CD4-positive, alpha-beta T cell treated with Interleukin-10 for 1 hour (primary cell): Measurements from ENCODE around the gene KIAA1549.
"Not testable (repeated sequence)": the region's sequence is repeated elsewhere in the genome, so short reads cannot be mapped to it uniquely, and the experiment has no call there.

Experiments
- DNase-seq: peaks from one replicate; pipeline ENCODE4 v3.0.0-alpha.2; 2020

KIAA1549 gene

DNA sequence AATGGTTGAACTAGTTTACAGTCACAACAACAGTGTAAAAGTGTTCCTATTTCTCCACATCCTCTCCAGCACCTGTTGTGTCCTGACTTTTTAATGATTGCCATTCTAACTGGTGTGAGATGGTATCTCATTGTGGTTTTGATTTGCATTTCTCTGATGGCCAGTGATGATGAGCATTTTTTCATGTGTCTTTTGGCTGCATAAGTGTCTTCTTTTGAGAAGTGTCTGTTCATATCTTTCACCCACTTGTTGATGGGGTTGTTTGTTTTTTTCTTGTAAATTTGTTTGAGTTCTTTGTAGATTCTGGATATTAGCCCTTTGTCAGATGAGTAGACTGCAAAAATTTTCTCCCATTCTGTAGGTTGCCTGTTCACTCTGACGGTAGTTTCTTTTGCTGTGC is 40.6 kb downstream of the KIAA1549 start:
- not testable (repeated sequence) for DNase-seq

DNA sequence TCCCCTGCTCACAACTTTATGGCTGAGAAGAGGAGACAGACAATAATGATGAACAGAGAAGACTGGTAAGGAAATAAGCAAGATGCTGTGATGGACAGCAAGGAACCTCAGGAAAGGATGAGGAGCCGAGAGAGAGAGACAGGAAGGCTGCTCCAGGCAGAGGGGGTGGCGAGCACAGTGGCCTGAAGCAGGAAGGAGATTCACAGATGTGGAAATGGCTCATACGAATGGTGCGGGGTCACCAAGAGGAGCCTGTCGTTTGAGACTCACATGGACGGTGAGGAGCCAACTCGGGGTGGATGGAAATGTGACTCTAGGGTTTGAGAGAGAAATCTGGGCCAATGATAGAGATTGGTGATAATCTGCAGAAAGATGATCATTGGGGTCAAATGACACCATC is 43.7 kb downstream of the KIAA1549 start:
- DNase-seq, result no peak

DNA sequence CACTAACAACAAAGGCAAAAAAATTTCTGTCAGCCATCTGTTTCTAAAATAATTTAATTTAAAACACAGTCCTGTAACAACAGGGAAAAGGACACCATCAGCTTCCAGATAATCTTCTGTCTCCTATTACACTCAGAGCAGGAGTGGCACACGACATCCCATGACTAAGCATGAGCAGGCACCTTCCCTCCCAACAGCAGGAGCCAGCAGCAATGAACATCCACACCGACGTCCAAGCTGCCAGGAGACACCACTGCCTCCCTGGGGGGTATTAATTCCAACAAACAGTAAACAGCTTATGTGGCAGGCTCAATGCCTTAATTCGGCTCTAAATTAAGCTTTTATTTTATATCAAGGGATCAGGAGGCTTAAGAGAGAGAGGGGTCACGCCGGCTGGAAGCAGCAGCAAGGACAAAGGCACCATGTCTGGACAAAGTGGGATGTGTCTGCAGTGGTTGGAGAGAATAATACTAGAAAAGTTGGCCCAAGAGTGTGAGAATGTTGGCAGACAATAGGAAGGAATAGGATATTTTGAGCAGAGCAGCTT is 45.7 kb downstream of the KIAA1549 start:
- DNase-seq, result no peak

DNA sequence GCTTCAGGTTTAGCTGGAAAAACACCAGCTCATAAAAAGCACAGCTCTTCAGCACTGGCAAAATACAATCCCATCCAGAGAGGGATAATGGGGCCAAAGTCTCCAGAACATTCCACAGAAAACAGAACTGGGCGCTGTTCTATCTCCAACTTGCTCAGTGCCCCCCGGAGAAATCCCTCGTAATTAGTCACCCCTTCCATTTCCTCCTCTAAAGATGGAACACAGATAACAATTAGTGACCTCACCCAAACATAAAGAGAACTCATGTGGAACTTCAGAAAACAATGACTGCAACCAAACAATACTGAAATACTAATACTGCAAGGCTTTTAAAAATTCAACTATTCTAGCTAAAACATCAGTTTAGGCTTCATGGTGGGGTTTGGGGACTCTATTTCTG is 46.3 kb downstream of the KIAA1549 start:
- no peak for DNase-seq

DNA sequence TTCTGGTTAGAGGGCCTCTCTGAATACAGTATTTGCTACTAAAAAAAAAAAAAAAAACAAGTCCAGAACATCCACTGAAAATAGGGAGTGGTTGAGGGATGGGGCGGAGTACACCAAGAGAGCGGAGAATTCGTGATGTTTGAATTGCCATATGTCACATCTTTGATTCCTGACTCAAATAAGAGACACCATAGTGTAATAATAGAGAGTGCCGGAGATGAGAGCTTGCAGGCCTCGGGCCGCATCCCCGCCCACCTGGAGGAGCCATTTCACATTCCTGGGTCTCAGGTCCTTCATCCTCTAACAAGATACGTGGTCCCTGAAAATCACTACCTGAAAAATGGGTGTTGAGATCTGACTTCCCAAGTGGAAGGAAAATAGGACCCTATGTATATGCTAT is 46.8 kb downstream of the KIAA1549 start:
- DNase-seq, result no peak

DNA sequence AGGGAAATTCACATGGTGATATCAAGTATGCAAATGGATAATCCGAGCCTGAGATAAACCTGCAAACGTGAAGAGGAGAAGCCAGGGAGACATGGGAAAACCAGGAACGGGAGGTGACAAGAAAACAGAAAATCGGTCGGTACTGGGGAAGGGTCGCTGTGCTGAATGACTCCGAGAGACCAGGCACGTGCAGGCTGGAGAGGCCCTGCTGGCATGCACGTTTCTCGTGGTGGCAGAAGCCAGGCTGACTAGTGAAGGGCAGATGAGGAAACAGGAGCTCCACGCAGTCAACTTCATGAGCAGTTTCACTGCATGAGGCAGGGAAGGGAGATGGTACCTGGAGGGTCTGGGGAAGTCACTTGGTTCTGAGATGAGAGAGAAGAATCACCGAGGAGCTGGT is 48.3 kb downstream of the KIAA1549 start:
- no peak for DNase-seq

DNA sequence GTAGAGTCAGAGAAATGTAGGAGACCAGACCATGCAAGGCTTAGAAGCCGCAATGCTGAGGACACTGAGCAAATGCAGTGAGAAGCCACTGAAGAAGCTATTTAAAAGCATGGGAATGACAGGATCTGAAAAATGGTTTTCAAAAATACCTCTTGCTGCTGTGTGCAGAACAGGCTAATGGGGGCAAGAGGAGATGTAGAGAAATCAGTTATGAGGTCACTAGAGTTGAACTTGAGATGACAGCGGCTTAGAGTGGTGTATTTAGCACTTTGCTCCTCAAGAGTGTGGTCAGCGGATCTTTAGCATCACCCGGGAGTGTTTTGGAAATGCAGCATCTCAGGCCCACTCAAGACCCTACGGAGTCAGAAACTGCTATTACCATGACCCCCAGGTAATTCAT is 48.8 kb downstream of the KIAA1549 start:
- no peak for DNase-seq

DNA sequence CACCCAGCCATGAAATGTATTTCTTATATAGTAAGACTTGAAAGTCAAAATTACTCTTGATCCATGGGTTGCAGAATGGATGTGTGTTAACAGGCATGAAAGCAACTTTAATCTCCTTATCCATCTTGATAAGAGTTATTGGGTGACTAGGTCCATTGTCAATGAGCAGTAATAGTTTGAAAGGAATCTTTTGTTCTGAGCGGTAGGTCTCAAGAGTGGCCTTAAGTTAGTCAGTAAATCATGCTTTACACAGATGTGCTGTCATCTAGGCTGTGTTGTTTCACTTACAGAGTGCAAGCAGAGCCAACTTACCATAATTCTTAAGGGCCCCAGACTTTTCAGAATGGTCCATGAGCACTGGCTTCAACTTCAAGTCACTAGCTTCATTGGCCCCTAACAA is 51.2 kb downstream of the KIAA1549 start:
- DNase-seq, result no peak

DNA sequence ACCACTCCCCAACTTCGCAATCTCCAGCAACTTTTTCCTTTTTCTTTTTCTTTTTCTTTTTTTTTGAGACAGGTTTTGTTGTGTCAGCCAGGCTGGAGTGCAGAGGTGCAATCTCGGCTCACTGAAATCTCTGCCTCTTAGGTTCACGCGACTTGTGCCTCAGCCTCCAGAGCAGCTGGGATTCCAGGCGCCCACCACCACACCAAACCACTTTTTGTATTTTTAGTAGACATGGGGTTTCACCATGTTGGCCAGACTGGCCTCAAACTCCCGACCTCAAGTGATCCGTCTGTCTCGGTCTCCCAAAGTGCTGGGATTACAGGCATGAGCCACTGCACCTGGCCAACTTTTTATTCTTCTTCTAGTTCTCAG is 55.0 kb downstream of the KIAA1549 start:
- DNase-seq, result no peak

DNA sequence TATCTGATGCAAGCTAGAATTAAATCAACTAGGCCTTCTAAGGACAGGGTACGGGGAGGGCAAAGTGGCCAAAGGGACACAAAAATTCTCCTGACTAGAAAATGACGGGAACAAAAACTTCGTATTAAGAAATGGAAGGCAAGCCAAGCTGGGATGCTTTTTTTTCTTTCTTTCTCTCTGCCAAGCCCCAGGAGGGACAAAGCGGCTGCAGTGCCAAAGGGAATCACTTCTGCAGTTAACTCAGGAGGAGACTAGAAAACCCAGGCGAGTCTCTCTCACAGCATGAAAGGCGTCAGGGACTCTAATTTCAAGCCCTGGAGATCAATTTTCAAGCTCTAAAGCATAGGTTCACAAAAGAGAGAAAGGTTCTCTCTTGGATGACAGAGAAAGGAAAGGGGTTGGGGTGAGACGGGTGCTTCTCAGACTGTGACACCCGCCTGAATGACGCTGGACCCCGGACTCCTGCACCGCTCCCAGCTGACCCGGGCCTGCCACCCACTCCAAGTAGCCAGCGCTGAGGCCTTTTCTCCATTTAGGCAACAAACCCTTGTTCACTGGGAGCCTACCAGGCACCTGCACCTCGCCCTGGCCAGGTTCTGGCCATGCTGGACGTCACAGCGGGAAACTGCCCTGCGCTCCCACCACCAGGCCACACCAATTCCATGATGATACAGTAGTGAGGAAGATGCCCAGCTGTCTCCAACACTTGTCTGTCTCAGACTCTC is 56.5 kb downstream of the KIAA1549 start:
- no peak for DNase-seq

DNA sequence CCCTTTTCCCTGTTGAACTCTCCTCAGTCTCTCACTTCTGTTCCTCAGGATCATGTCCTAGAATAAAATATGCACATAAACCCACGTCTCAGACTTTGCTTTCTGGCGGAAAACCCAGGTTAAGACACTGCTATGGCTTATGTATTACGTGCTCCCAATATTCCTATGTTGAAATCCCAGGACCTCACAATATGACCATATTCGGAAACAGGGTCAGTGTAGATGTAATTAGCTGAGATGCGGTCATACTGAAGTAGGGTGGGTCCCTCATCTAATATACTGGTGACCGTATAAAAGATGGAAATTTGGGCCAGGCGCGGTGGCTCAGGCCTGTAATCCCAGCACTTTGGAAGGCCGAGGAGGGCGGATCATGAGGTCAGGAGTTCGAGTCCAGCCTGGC is 59.9 kb downstream of the KIAA1549 start:
- no peak for DNase-seq

DNA sequence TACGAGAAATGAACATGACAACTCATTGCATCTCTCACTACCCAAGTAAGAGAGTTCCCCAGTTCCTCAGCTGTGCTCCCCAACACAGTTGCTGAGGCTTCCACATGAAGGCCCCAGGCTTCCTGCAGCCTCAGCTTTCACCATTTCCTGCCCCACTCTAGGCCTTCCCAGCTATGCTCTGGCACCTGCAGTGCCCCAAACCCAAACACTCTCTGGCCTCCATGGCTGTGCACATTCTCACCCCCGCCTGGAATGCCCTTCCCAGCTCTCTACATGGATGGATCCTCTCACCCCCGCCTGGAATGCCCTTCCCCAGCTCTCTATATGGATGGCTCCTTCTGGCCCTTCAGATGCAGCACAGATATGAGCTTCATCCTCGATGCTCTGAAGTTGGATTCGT is 61.3 kb downstream of the KIAA1549 start:
- DNase-seq, result no peak

DNA sequence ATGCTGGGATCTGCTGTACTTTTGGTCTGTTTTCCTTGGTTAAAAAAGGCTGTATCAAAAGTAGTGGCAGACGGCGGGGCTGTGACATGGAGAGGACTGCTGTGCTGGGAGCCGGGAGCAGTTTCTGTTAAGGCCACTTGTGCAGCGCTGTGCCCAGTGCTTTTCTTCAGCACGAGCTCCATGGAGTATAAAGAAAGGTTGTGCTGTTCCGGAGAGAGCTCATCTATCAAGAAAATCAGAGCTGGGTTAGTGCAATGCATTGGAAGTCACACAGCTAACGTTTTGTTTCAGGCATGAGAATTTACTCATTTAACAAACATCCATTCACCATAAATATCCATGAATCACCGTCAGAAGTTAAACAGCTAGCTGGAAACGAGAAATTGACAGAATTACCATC is 62.0 kb downstream of the KIAA1549 start:
- no peak for DNase-seq

DNA sequence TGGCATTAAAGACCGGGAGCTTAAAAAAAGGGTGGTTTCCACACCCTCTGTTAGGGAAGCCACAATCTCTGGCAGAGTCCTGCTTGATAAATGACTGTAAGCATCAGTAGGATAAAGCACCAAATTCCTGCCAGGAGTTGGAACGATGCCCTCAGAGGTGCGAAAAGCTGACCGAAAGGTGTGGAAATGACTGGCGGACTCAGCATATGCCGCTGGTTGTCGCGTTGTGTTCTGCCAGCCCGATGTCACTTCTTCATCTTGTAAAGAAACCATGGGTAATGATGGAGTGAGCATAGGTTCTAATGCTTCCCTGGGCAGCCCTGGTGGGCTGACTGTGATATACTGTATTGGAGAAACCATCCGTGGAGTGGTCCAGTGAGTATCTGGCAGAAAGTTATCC is 62.4 kb downstream of the KIAA1549 start:
- DNase-seq, result no peak

DNA sequence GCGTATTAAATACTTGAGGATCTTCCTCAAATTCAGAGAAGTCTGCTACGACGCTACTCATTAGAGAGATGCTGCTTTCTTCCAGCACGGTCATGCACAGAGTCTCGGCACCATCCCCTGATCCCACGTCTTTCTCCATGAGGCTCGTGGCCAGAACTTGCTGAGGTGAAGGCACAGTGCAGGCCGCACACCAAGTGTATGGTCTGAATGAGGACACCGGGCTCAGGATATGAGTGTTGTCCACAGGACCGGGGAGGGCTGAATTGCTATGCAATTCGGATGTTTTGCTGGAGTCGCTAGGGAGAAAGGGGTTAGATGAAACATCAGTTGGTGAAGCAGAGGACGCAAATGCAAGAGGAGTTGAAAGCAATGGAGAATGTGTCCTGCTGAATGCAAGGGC is 63.0 kb downstream of the KIAA1549 start:
- DNase-seq, result no peak

DNA sequence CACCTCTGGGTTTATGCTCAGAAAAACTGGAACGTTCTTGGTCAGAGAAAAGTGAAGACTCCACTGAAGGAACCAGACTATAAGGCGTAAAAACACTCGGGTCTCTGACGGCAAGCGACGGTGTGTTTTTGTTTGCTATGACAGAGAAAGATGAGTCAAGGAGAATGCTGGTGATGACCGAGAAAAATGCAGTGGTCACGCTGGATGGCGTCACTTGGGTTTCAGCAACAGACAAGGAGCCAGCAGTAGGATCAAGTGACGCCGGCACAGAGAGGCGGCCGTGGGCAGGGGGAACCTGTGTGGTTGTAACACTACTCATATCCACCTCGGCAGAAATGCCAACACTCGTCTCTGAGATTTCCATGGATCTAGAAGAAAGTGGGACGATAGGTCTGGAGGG is 63.4 kb downstream of the KIAA1549 start:
- no peak for DNase-seq

DNA sequence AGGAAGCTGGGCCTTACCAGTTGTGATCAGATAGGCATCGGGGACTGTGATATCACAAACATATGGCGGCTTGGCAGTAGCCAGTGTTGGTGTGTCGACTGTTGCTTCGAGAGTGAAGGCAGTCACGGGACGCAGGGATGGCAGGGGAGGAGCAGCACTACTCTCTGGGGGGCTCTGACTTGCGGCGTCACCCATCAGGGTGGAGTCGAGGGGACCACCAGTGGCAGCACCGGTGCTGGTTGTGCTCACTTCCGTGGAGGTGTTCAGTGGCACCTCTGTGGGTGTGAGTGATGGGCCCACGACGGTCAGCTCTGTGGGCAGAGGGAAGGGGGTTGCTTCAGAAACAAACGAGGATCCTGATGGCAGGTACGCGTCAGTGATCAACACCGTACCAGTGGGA is 64.5 kb downstream of the KIAA1549 start:
- no peak for DNase-seq

DNA sequence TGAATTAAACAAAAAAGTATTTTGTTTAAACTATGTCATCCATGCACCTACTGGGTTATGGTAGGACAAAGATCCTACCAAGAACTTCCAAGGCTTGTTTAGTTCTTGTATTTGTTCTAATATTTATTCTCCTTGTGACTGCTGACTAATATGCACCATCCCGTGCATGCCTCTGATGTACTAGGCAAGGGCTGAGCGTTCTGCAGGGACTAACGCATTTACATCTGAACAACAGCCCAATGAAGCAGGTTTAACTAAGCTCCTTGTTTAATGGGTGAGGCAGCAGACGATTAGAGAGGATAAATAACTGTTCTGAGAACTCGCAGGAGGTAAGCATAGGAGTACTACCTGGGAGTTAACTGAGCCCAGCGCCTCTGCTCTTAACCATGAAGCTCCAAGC is 64.9 kb downstream of the KIAA1549 start:
- DNase-seq, result no peak

DNA sequence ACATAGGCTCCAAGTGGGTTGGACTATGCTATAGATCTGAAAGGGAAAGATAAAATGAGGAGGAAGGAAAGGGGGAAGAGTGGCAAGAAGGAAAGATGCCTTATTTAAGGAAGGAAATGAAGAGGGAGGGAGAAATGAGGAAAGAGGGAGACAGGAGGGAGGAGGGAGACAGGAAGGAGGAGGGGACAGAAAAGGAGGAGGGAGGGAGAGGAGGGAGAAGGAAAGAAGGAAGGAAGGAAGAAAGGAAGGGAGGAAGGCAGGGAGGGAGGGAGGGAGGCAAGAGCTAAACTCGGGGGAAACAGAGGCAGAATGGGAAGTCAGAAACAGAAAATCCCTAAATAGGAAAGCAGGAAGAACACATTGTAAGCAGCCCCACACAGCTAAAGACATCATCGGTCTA is 67.4 kb downstream of the KIAA1549 start:
- DNase-seq, result no peak

DNA sequence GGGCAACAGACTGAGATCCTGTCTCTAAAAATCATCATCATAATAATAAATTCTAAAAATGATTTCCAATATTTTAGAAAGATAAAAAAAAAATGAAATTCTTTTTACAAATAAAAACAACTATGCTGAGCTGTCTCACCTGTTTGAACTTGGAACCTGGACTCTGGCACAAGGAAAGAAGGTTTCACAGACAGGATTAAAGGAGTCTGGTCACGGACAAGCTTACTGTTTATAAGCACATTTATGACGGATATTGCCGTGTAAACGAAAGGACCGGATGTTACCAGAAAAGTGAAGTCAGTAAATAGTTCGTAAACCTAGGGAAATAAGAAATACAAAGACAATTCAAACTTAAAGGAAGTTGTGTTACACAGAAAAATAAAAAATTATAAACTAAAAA is 70.2 kb downstream of the KIAA1549 start:
- no peak for DNase-seq

DNA sequence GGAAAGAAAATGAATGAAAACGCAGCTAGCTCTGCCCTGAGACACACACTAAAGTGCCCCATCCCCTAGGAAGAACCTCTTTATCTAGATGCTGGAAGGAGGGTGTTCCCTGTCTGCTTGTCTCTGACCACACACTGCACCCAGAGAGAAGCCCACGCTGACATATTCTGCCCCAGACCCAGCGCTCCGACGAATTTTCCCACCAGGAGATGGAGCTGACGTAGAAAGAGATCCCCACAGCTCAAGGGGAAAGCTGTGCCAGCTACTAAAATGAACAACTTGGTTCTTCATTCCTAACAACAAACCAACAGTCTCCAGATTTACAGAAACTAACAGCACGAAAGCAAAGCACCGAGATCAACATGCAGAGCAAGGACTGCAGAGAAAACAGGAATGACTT is 73.3 kb downstream of the KIAA1549 start:
- no peak for DNase-seq

DNA sequence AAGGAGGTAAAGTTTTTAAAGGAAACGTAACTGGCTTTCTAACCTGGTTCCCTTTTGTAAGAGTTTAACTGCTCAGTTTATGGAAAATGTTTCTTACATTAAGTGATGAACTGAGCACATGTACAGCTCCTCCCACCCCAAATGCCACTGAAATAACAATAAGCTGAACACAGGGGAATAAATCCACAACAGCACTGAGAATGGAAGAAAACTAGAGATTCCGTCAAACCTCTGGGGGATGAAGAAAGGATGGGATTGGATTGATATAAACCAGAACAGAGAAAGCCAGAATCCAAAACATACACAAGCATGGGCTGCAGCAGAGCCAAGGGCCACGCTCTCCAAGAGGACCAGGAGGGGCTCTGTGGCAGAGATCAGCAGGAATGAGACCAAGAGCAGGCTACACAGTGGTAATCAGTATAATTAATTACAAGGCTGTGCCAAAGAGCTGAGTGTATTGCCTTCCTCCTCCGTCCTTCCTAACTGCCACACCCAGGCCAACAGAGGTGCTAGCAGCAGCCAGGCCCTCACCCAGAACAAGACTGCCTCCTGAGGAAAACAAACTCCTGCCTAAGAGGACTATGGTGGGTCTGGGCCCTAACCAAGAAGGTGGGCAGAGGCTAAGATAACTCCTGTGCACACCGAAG is 73.9 kb downstream of the KIAA1549 start:
- no peak for DNase-seq

DNA sequence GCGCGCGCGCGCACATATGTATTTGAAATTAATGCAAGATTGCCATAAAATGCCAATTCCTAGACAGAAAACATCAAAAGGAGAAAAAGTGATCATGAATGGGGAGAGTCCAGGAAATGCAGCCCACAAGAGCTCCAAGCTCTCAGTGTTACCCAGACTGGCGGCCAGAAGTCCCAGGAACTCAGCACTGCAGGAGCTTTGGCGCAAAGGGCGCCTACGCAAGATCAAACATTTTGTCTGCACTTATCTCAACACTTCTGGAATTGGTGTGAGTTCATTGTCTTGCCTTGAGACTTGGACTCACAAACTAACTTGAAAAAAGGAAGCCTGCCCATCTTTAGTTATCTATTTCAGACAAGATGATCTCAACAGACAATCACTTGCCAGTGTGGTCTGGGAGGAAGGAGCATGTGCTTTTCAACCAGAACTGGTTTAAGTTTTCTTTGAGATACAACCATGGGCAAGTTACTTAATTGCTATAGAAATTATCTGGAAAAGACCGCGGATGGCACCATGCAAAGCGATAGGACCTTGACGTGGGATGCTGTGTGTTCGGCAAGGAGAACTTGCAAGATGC is 77.2 kb downstream of the KIAA1549 start:
- peak; percentile 2 for DNase-seq

DNA sequence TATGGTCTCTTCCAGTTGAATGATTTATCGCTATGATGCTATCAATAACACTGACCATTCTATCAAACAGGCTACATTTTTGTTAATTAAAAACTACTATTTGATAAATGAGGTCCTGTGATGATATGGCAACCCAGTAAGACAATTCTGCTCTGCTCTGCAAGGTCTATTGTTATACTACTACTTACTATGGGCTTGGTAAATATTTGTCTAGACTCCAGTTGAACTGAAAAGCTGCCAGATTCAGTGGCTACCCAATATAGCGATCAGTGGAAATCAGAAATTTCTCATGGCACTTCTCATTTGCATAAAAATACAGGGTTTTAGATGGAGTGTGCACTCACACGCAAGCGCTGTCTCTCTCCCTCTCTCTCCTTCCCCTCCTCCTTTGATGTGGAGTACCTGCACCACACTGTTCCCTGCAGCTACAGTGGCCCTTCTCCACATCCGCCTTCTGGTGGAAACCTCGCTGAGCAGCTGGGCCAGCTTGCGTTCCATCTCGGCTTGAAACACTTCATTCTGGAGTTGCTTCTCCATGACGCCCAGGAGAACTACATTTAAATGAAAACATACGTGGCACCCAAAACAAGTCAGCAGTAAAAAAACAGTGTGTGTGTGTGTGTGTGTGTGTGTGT is 77.9 kb downstream of the KIAA1549 start:
- DNase-seq, result peak; percentile 77
